Measurements from ENCODE around the gene TEX14. TPM values are rescaled to one million over a fixed set of nuclear protein-coding genes. Genes with fewer than 3 reads are reported as not detected.
"Not testable (repeated sequence)": the region's sequence is repeated elsewhere in the genome, so short reads cannot be mapped to it uniquely, and the experiment has no call there.

The TEX14 gene
- total RNA-seq, 2 experiments from 2014 or later, result 0.10 to 0.14 TPM

- no peaks in the 10 kb centered on the region for H3K27me3 Mint-ChIP-seq
- H3K4me1 Mint-ChIP-seq, result peaks cover 10% of the 10 kb centered on the region
- DNase-seq, result no peak
- no peak overlapping the region for H3K4me3 Mint-ChIP-seq
- no peak overlapping the region for H3K27ac Mint-ChIP-seq
- H3K9me3 Mint-ChIP-seq, result no peaks in the 10 kb centered on the region
- H3K36me3 Mint-ChIP-seq, result no peaks in the 10 kb centered on the region
Observed at GRCh38 chr17:58614859-58615459, 76.9 kb downstream of the TEX14 start.

- peaks cover 10% of the 10 kb centered on the region for H3K4me1 Mint-ChIP-seq
- H3K27me3 Mint-ChIP-seq, result no peaks in the 10 kb centered on the region
- no peak overlapping the region for H3K4me3 Mint-ChIP-seq
- no peaks in the 10 kb centered on the region for H3K36me3 Mint-ChIP-seq
- H3K9me3 Mint-ChIP-seq, result no peaks in the 10 kb centered on the region
- H3K27ac Mint-ChIP-seq, result no peak overlapping the region
- no peak for DNase-seq
Observed at GRCh38 chr17:58611331-58611730, 80.5 kb downstream of the TEX14 start.

GRCh38 chr17:58606934-58607333, 84.9 kb downstream of the TEX14 start:
- H3K36me3 Mint-ChIP-seq, result no peaks in the 10 kb centered on the region
- H3K9me3 Mint-ChIP-seq, result no peaks in the 10 kb centered on the region
- H3K4me3 Mint-ChIP-seq, result no peak overlapping the region
- H3K27ac Mint-ChIP-seq, result no peak overlapping the region
- DNase-seq, result no peak
- no peaks in the 10 kb centered on the region for H3K27me3 Mint-ChIP-seq
- H3K4me1 Mint-ChIP-seq, result no peaks in the 10 kb centered on the region

GRCh38 chr17:58605986-58606385, 85.9 kb downstream of the TEX14 start:
- no peak for DNase-seq
- H3K9me3 Mint-ChIP-seq, result no peaks in the 10 kb centered on the region
- H3K36me3 Mint-ChIP-seq, result no peaks in the 10 kb centered on the region
- no peaks in the 10 kb centered on the region for H3K27me3 Mint-ChIP-seq
- no peak overlapping the region for H3K27ac Mint-ChIP-seq
- H3K4me1 Mint-ChIP-seq, result no peaks in the 10 kb centered on the region
- no peak overlapping the region for H3K4me3 Mint-ChIP-seq

- Mint-ChIP-seq H3K4me3 (no peak overlapping the region), H3K4me1 (no peaks in the 10 kb centered on the region), H3K27me3 (no peaks in the 10 kb centered on the region), H3K27ac (no peak overlapping the region), H3K9me3 (no peaks in the 10 kb centered on the region), H3K36me3 (no peaks in the 10 kb centered on the region)
- no peak for DNase-seq
Observed at GRCh38 chr17:58605470-58605869, 86.4 kb downstream of the TEX14 start.

- Mint-ChIP-seq H3K27me3 (no peaks in the 10 kb centered on the region), H3K36me3 (no peaks in the 10 kb centered on the region), H3K4me3 (no peak overlapping the region), H3K9me3 (no peaks in the 10 kb centered on the region), H3K4me1 (no peaks in the 10 kb centered on the region), H3K27ac (no peak overlapping the region)
- DNase-seq, result no peak
Observed at GRCh38 chr17:58601976-58602375, 89.9 kb downstream of the TEX14 start.

GRCh38 chr17:58597371-58597770, 94.5 kb downstream of the TEX14 start:
- DNase-seq, result no peak
- no peak overlapping the region for H3K4me3 Mint-ChIP-seq
- no peaks in the 10 kb centered on the region for H3K36me3 Mint-ChIP-seq
- no peaks in the 10 kb centered on the region for H3K27me3 Mint-ChIP-seq
- H3K27ac Mint-ChIP-seq, result no peak overlapping the region
- H3K4me1 Mint-ChIP-seq, result no peaks in the 10 kb centered on the region
- no peaks in the 10 kb centered on the region for H3K9me3 Mint-ChIP-seq

- H3K27me3 Mint-ChIP-seq, result no peaks in the 10 kb centered on the region
- H3K9me3 Mint-ChIP-seq, result no peaks in the 10 kb centered on the region
- DNase-seq, result no peak
- no peak overlapping the region for H3K4me3 Mint-ChIP-seq
- no peak overlapping the region for H3K27ac Mint-ChIP-seq
- no peaks in the 10 kb centered on the region for H3K36me3 Mint-ChIP-seq
- no peaks in the 10 kb centered on the region for H3K4me1 Mint-ChIP-seq
Observed at GRCh38 chr17:58595194-58595792, 96.6 kb downstream of the TEX14 start.

- H3K4me3 Mint-ChIP-seq, result no peak overlapping the region
- H3K4me1 Mint-ChIP-seq, result no peaks in the 10 kb centered on the region
- no peak overlapping the region for H3K27ac Mint-ChIP-seq
- H3K36me3 Mint-ChIP-seq, result no peaks in the 10 kb centered on the region
- no peaks in the 10 kb centered on the region for H3K9me3 Mint-ChIP-seq
- DNase-seq, result no peak
- H3K27me3 Mint-ChIP-seq, result no peaks in the 10 kb centered on the region
Observed at GRCh38 chr17:58593123-58593522, 98.7 kb downstream of the TEX14 start.

- Mint-ChIP-seq H3K27me3 (peaks cover 3% of the 10 kb centered on the region), H3K4me3 (no peak overlapping the region), H3K9me3 (no peaks in the 10 kb centered on the region), H3K4me1 (peaks cover 4% of the 10 kb centered on the region), H3K27ac (no peak overlapping the region), H3K36me3 (no peaks in the 10 kb centered on the region)
- no peak for DNase-seq
Observed at GRCh38 chr17:58591455-58591854, 100.4 kb downstream of the TEX14 start.

- Mint-ChIP-seq H3K27me3 (peaks cover 3% of the 10 kb centered on the region), H3K9me3 (no peaks in the 10 kb centered on the region), H3K4me1 (peaks cover 4% of the 10 kb centered on the region), H3K27ac (no peak overlapping the region), H3K36me3 (no peaks in the 10 kb centered on the region), H3K4me3 (no peak overlapping the region)
- no peak for DNase-seq
Observed at GRCh38 chr17:58590377-58590776, 101.5 kb downstream of the TEX14 start.

GRCh38 chr17:58587713-58588117, 104.1 kb downstream of the TEX14 start:
- Mint-ChIP-seq H3K27me3 (peaks cover 3% of the 10 kb centered on the region), H3K4me3 (no peak overlapping the region), H3K27ac (no peak overlapping the region), H3K9me3 (no peaks in the 10 kb centered on the region), H3K4me1 (peaks cover 4% of the 10 kb centered on the region), H3K36me3 (no peaks in the 10 kb centered on the region)
- DNase-seq, result peak; percentile 38

- no peaks in the 10 kb centered on the region for H3K36me3 Mint-ChIP-seq
- H3K4me1 Mint-ChIP-seq, result peaks cover 4% of the 10 kb centered on the region
- no peak for DNase-seq
- H3K27ac Mint-ChIP-seq, result no peak overlapping the region
- peaks cover 3% of the 10 kb centered on the region for H3K27me3 Mint-ChIP-seq
- no peak overlapping the region for H3K4me3 Mint-ChIP-seq
- no peaks in the 10 kb centered on the region for H3K9me3 Mint-ChIP-seq
Observed at GRCh38 chr17:58586009-58586644, 105.7 kb downstream of the TEX14 start.

GRCh38 chr17:58585554-58585953, 106.3 kb downstream of the TEX14 start:
- Mint-ChIP-seq H3K36me3 (no peaks in the 10 kb centered on the region), H3K9me3 (no peaks in the 10 kb centered on the region), H3K27me3 (peaks cover 3% of the 10 kb centered on the region), H3K4me1 (peaks cover 4% of the 10 kb centered on the region), H3K4me3 (no peak overlapping the region), H3K27ac (no peak overlapping the region)
- no peak for DNase-seq

GRCh38 chr17:58583486-58583885, 108.4 kb downstream of the TEX14 start:
- DNase-seq, result no peak
- peak overlapping the region; percentile 37 for H3K27ac Mint-ChIP-seq
- H3K4me3 Mint-ChIP-seq, result no peak overlapping the region
- peaks cover 4% of the 10 kb centered on the region for H3K4me1 Mint-ChIP-seq
- peaks cover 3% of the 10 kb centered on the region for H3K27me3 Mint-ChIP-seq
- H3K36me3 Mint-ChIP-seq, result no peaks in the 10 kb centered on the region
- H3K9me3 Mint-ChIP-seq, result no peaks in the 10 kb centered on the region

- H3K27me3 Mint-ChIP-seq, DNase-seq, H3K4me3 Mint-ChIP-seq, H3K36me3 Mint-ChIP-seq, H3K27ac Mint-ChIP-seq, H3K9me3 Mint-ChIP-seq, H3K4me1 Mint-ChIP-seq: not testable (repeated sequence)
Observed at GRCh38 chr17:58582718-58583117, 109.1 kb downstream of the TEX14 start.

Measured in activated naive CD8-positive, alpha-beta T cell treated with anti-CD3 and anti-CD28 coated beads for 36 hours (primary cell).